ENCODE data around the gene PNRC1. TPM values are rescaled to one million over a fixed set of nuclear protein-coding genes. Genes with fewer than 3 reads are reported as not detected.

Gene PNRC1
- total RNA-seq, 4 donors from 2014 or later, result 189 to 307 (median 245) TPM

DNA sequence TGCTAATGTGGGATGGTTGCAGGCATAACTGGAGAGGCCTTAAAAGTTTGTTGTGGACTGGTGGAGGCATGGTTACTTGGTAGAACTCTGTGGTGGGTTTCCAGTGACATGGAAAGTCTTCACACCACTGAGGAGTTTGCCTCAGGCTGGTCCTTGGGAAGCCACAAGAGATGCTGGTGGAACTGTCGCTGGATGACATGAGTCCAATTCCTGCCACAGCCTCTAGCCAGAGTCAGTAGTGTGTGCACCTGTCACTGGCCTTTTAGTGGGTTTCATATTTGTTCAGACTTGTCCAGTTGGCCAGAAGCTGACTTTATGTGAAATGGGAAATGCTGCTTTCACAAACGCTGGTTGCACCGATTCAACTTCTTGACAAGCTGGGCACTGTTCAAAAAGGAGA is 51.0 kb downstream of the PNRC1 start:
- Histone ChIP-seq H3K4me3 (replicated peaks in 1 of 3) (no peak overlapping the region), H3K4me1 (no peaks in the 10 kb centered on the region), H3K9me3 (no peaks in the 10 kb centered on the region), H3K27me3 (no peaks in the 10 kb centered on the region), H3K36me3 (no peaks in the 10 kb centered on the region), H3K27ac (no peak overlapping the region)
- intact Hi-C loops (cut with DNase I), result no loop called here
- TF ChIP-seq CTCF (IDR thresholded peaks at IDR 0.05), result no peak
- TF ChIP-seq POLR2A (IDR thresholded peaks at IDR 0.05), result no peak
- DNase-seq, result no peak
- whole genome bisulfite sequencing, 2 donors, result 94 to 99% methylated on average over 3 of the region's 3 CpGs

DNA sequence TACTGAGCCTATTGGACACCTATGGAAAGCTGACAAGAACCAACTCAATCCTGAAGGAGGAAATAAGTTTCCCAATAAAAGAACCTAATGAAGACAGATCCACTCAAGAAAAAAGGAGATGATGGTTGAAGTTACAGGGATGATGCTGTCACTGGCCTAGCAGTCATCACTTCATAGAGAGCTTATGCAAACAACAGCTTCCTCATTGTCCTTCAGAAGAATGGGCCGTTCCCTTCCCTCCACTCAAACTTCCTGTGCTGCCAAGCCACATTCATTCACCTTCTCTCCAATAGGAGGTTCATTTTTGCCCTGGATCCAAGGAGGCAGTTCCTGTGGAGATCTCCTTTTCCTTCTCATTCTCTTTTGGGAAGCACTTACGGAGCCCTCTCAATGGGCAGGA is 51.5 kb downstream of the PNRC1 start:
- no peaks in the 10 kb centered on the region for H3K27me3 ChIP-seq
- H3K27ac ChIP-seq, result no peak overlapping the region
- H3K36me3 ChIP-seq, result no peaks in the 10 kb centered on the region
- intact Hi-C loops (cut with DNase I), result no loop called here
- H3K9me3 ChIP-seq, result no peaks in the 10 kb centered on the region
- no peak overlapping the region for H3K4me3 ChIP-seq (replicated peaks in 1 of 3)
- WGBS, 2 donors, result 78 to 88% methylated on average over 2 of the region's 2 CpGs
- no peaks in the 10 kb centered on the region for H3K4me1 ChIP-seq
- DNase-seq, result no peak
- TF ChIP-seq CTCF (IDR thresholded peaks at IDR 0.05) (no peak), POLR2A (IDR thresholded peaks at IDR 0.05) (no peak)

GRCh38 chr6:89133981-89134380 is 53.4 kb downstream of the PNRC1 start:
- no peaks in the 10 kb centered on the region for H3K36me3 ChIP-seq
- WGBS, 2 donors, result 84 to 88% methylated on average over 9 of the region's 9 CpGs
- no peak overlapping the region for H3K27ac ChIP-seq
- no peak for DNase-seq
- TF ChIP-seq POLR2A (IDR thresholded peaks at IDR 0.05), result no peak
- TF ChIP-seq CTCF (IDR thresholded peaks at IDR 0.05), result no peak
- H3K4me3 ChIP-seq (replicated peaks in 1 of 3), result no peak overlapping the region
- intact Hi-C loops (cut with DNase I), result no loop called here
- no peaks in the 10 kb centered on the region for H3K9me3 ChIP-seq
- no peaks in the 10 kb centered on the region for H3K4me1 ChIP-seq
- H3K27me3 ChIP-seq, result no peaks in the 10 kb centered on the region

DNA sequence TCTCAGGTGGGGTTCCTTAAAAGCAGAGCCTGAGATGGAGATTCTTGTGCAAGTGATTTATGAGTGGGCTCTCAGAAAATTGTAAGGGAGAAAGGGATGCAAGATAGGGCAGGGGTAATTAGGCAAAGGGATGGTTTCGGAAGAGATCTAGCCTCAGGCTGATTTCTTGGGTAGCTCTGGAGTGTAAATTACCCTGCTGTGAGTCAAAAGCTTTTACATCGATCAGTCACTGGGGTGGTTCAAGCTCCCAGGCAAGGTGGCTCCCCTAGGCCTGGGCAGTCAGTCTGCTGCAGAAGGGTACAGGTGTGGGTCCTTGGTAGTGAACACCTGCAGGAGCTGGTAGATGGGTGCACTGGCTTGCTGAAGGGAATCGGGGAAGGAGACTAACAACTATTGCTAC is 54.2 kb downstream of the PNRC1 start:
- Histone ChIP-seq H3K27me3 (no peaks in the 10 kb centered on the region), H3K36me3 (no peaks in the 10 kb centered on the region), H3K4me1 (no peaks in the 10 kb centered on the region), H3K4me3 (replicated peaks in 1 of 3) (no peak overlapping the region), H3K9me3 (no peaks in the 10 kb centered on the region), H3K27ac (no peak overlapping the region)
- intact Hi-C loops (cut with DNase I), result no loop called here
- WGBS, 2 donors, result 79 to 87% methylated on average over 3 of the region's 3 CpGs
- no peak for TF ChIP-seq POLR2A (IDR thresholded peaks at IDR 0.05)
- TF ChIP-seq CTCF (IDR thresholded peaks at IDR 0.05), result no peak
- no peak for DNase-seq

Small RNA genes lying within 50 kb of the gene (small RNA-seq; reads per million reads assigned to genes)
- not detected for gene RN7SL336P
- 0.56 reads per million for gene RNU2-61P

Other genes starting within 250 kb of the PNRC1 start
- gene RNGTT, start 117.1 kb upstream of the PNRC1 start, total RNA-seq, result 10 to 100 TPM; 19.1 to 31.4 (median 24.8) TPM
- 1 to 10 TPM in 3 of 4 donors, under 1 TPM in 1; 0.88 to 3.3 (median 2.7) TPM for gene SRSF12, start 37.3 kb downstream of the PNRC1 start, total RNA-seq
- gene PM20D2, start 65.3 kb downstream of the PNRC1 start, total RNA-seq, result 10 to 100 TPM; 21.5 to 33.3 (median 28.6) TPM
- gene GABRR1, start 136.6 kb downstream of the PNRC1 start, total RNA-seq, result not detected
- gene GABRR2, start 234.5 kb downstream of the PNRC1 start, total RNA-seq, result 1 to 10 TPM in 1 of 4 donors, under 1 TPM in 3; 0.42 to 2.1 (median 0.56) TPM